H9 (cell line): ENCODE data around the gene KDSR. TPM values are rescaled to one million over a fixed set of nuclear protein-coding genes. Genes with fewer than 3 reads are reported as not detected.

Source experiments
- DNase-seq: peaks from one replicate; pipeline ENCODE4 v3.0.0-alpha.2; 2017
- H2AFZ ChIP-seq: one replicate; pipeline ENCODE4 v1.6.1; 2013; ENCODE audit warnings: mild to moderate bottlenecking, low read length, control low read depth, moderate library complexity
- H2AK5ac ChIP-seq: 2 replicates; pipeline ENCODE4 v1.6.1; 2013; ENCODE audit warnings: low read length, control low read depth, mixed read lengths; ENCODE audit not compliant: insufficient read length
- H2BK120ac ChIP-seq: one replicate; pipeline ENCODE4 v1.6.1; 2013; ENCODE audit warnings: low read depth, mild to moderate bottlenecking, low read length, control low read depth, inconsistent platforms; ENCODE audit not compliant: poor library complexity, severe bottlenecking
- H2BK12ac ChIP-seq: 2 replicates; pipeline ENCODE4 v1.6.1; 2013; ENCODE audit warnings: low read length, control low read depth, mixed read lengths, low read depth; ENCODE audit not compliant: insufficient read length
- H2BK15ac ChIP-seq: 2 replicates; pipeline ENCODE4 v1.6.1; 2013; ENCODE audit warnings: low read depth, low read length, control low read depth
- H2BK20ac ChIP-seq: one replicate; pipeline ENCODE4 v1.6.1; 2013; ENCODE audit warnings: low read depth, mild to moderate bottlenecking, low read length, control low read depth, inconsistent platforms; ENCODE audit not compliant: poor library complexity, severe bottlenecking
- H2BK5ac ChIP-seq: 2 replicates; pipeline ENCODE4 v1.6.1; 2013; ENCODE audit warnings: low read length, control low read depth, mixed read lengths; ENCODE audit not compliant: insufficient read length
- H3K14ac ChIP-seq: 2 replicates; pipeline ENCODE4 v1.6.1; 2013; ENCODE audit warnings: low read length, control low read depth; ENCODE audit not compliant: insufficient read depth
- H3K18ac ChIP-seq: 2 replicates; pipeline ENCODE4 v1.6.1; 2013; ENCODE audit warnings: low read depth, mild to moderate bottlenecking, mixed read lengths, low read length, control low read depth; ENCODE audit not compliant: insufficient read length
- H3K23ac ChIP-seq: 2 replicates; pipeline ENCODE4 v1.6.1; 2013; ENCODE audit warnings: low read length, control low read depth, mixed read lengths, low read depth; ENCODE audit not compliant: insufficient read length
- H3K23me2 ChIP-seq: 2 replicates; pipeline ENCODE4 v1.6.1; 2013; ENCODE audit warnings: low read depth, mild to moderate bottlenecking, mixed read lengths, low read length, control low read depth; ENCODE audit not compliant: insufficient read length, poor library complexity, severe bottlenecking
- H3K27ac ChIP-seq: 2 replicates; pipeline ENCODE4 v1.5.1; 2013; ENCODE audit warnings: low read length, control low read depth, mixed read lengths, low read depth; ENCODE audit not compliant: insufficient read length
- H3K27me3 ChIP-seq: 2 replicates; pipeline ENCODE4 v1.6.1; 2013; ENCODE audit warnings: low read length, control low read depth, inconsistent platforms; ENCODE audit not compliant: insufficient read depth
- H3K4ac ChIP-seq: 2 replicates; pipeline ENCODE4 v1.6.1; 2013; ENCODE audit warnings: low read depth, mild to moderate bottlenecking, control low read depth, inconsistent platforms, low read length, moderate library complexity
- H3K4me1 ChIP-seq: 2 replicates; pipeline ENCODE4 v1.6.1; 2013; ENCODE audit warnings: low read length, control low read depth, inconsistent platforms; ENCODE audit not compliant: insufficient read depth
- H3K4me2 ChIP-seq: 2 replicates; pipeline ENCODE4 v1.6.1; 2013; ENCODE audit warnings: low read length, control low read depth, mixed read lengths; ENCODE audit not compliant: insufficient read length, insufficient read depth
- H3K56ac ChIP-seq: 2 replicates; pipeline ENCODE4 v1.6.1; 2013; ENCODE audit warnings: low read depth, mild to moderate bottlenecking, mixed read lengths, low read length, control low read depth; ENCODE audit not compliant: insufficient read length
- H3K79me1 ChIP-seq: 2 replicates; pipeline ENCODE4 v1.6.1; 2013; ENCODE audit warnings: low read depth, mild to moderate bottlenecking, moderate library complexity, low read length, control low read depth, inconsistent platforms; ENCODE audit not compliant: insufficient read depth, poor library complexity, severe bottlenecking
- H3K79me2 ChIP-seq: 2 replicates; pipeline ENCODE4 v1.6.1; 2013; ENCODE audit warnings: low read length, control low read depth, inconsistent platforms; ENCODE audit not compliant: insufficient read depth
- H3K9ac ChIP-seq: 2 replicates; pipeline ENCODE4 v1.6.1; 2013; ENCODE audit warnings: low read length, control low read depth, mixed read lengths; ENCODE audit not compliant: insufficient read length; ENCODE audit errors: extremely low read depth
- H3K9me3 ChIP-seq: one replicate; pipeline ENCODE4 v1.6.1; 2013; ENCODE audit warnings: low read depth, low read length, inconsistent platforms; ENCODE audit not compliant: control insufficient read depth
- H3T11ph ChIP-seq: one replicate; pipeline ENCODE4 v1.6.1; 2013; ENCODE audit warnings: mild to moderate bottlenecking, low read length, control low read depth, inconsistent platforms
- H4K20me1 ChIP-seq: one replicate; pipeline ENCODE4 v1.6.1; 2013; ENCODE audit not compliant: control insufficient read depth, insufficient read length, insufficient read depth
- H4K5ac ChIP-seq: 2 replicates; pipeline ENCODE4 v1.6.1; 2013; ENCODE audit warnings: low read depth, mild to moderate bottlenecking, mixed read lengths, low read length, control low read depth; ENCODE audit not compliant: insufficient read length
- H4K8ac ChIP-seq: replicated peaks from 2 replicates; pipeline ENCODE4 v1.6.1; 2013; ENCODE audit warnings: low read length, control low read depth, mixed read lengths, low read depth; ENCODE audit not compliant: insufficient read length
- H4K91ac ChIP-seq: 2 replicates; pipeline ENCODE4 v1.6.1; 2013; ENCODE audit warnings: low read depth, mild to moderate bottlenecking, moderate library complexity, mixed read lengths, low read length, control low read depth; ENCODE audit not compliant: insufficient read length
- H3K27ac Mint-ChIP-seq, 3 experiments: 2 replicates in 2 of 3; 3 replicates in 1 of 3; pipeline ENCODE4 v1.8.0; 2020 to 2021; ENCODE audit warnings: mixed read lengths in 3 of 3, mild to moderate bottlenecking in 1 of 3, moderate library complexity in 1 of 3
- H3K27me3 Mint-ChIP-seq: 2 replicates; pipeline ENCODE4 v1.8.0; 2021; ENCODE audit warnings: low read depth, mild to moderate bottlenecking, moderate library complexity, mixed read lengths
- H3K36me3 Mint-ChIP-seq, 3 experiments: 2 replicates in 2 of 3; 3 replicates in 1 of 3; pipeline ENCODE4 v1.8.0; 2020 to 2021; ENCODE audit warnings: low read depth in 3 of 3, mixed read lengths in 3 of 3; ENCODE audit not compliant: insufficient read depth in 1 of 3
- H3K4me1 Mint-ChIP-seq, 2 experiments: 2 replicates each; pipeline ENCODE4 v1.8.0; 2020; ENCODE audit warnings: mixed read lengths in 2 of 2
- H3K4me3 Mint-ChIP-seq, 2 experiments: 2 replicates in 1 of 2; 3 replicates in 1 of 2; pipeline ENCODE4 v1.8.0; 2020 to 2021; ENCODE audit warnings: mild to moderate bottlenecking in 2 of 2, mixed read lengths in 2 of 2, moderate library complexity in 1 of 2
- H3K9me3 Mint-ChIP-seq, 2 experiments: 2 replicates in 1 of 2; 3 replicates in 1 of 2; pipeline ENCODE4 v1.8.0; 2020; ENCODE audit warnings: mild to moderate bottlenecking in 2 of 2, mixed read lengths in 2 of 2, moderate library complexity in 1 of 2
- CTCF ChIP-seq: fragments of 200-600 bp; sonication (generic); conservative IDR thresholded peaks from 3 replicates; pipeline ENCODE4 v1.8.0; 2021; ENCODE audit warnings: antibody characterized with exemption, mild to moderate bottlenecking
- WGBS: extraction: QIAGEN DNeasy Blood & Tissue Kit; methylation state at CpG from one replicate; pipeline ENCODE4 v1.1.7; 2013; ENCODE audit warnings: missing lambda C conversion rate, low lambda C conversion rate, mixed read lengths; ENCODE audit not compliant: insufficient read length; ENCODE audit errors: extremely low coverage; 5-methylcytosine and 5-hydroxymethylcytosine counted together
- total RNA-seq: library from RNA; stranded (reverse); gene quantifications from 2 replicates; pipeline ENCODE4 v1.2.1, GENCODE V29; 2021

KDSR gene
- total RNA-seq, 1 experiment from 2014 or later: 58.5 TPM

GRCh38 chr18:63376538-63376937 is 9.5 kb upstream of the KDSR start:
- no peak for DNase-seq
- no peaks in the 10 kb centered on the region for H3K79me2 ChIP-seq
- no peak overlapping the region for H3K9ac ChIP-seq
- H4K8ac ChIP-seq: no peak overlapping the region
- Mint-ChIP-seq H3K4me1 (no peaks in the 10 kb centered on the region), H3K27ac (no peak overlapping the region), H3K36me3 (peaks cover 0 to 5% (median 4%) of the 10 kb centered on the region in 3 experiments; a peak in 1 of 7 replicates), H3K27me3 (no peaks in the 10 kb centered on the region), H3K4me3 (no peak overlapping the region), H3K9me3 (peaks cover 6 to 8% of the 10 kb centered on the region in 2 experiments; a peak in 4 of 5 replicates)
- H3K4me2 ChIP-seq: no peak overlapping the region
- no peak overlapping the region for H4K5ac ChIP-seq
- no peak overlapping the region for H3K14ac ChIP-seq
- H2AFZ ChIP-seq: no peak overlapping the region
- H2BK12ac ChIP-seq: no peak overlapping the region
- WGBS: no CpG with 5 or more reads among the region's 2 CpGs
- no peaks in the 10 kb centered on the region for H4K20me1 ChIP-seq
- no peaks in the 10 kb centered on the region for H3K9me3 ChIP-seq
- H3K56ac ChIP-seq: no peak overlapping the region
- no peaks in the 10 kb centered on the region for H3K27me3 ChIP-seq
- H4K91ac ChIP-seq: no peak overlapping the region
- no peak overlapping the region for H2BK5ac ChIP-seq
- no peak overlapping the region for H3K18ac ChIP-seq
- no peak overlapping the region for H2BK120ac ChIP-seq
- H3K79me1 ChIP-seq: no peaks in the 10 kb centered on the region
- H2BK15ac ChIP-seq: no peak overlapping the region
- H3K23ac ChIP-seq: no peak overlapping the region
- no peaks in the 10 kb centered on the region for H3K4me1 ChIP-seq
- H3K27ac ChIP-seq: no peak overlapping the region
- H3K23me2 ChIP-seq: no peaks in the 10 kb centered on the region
- no peak for TF ChIP-seq CTCF
- no peak overlapping the region for H2BK20ac ChIP-seq
- no peak overlapping the region for H3K4ac ChIP-seq
- H2AK5ac ChIP-seq: no peak overlapping the region
- no peak overlapping the region for H3T11ph ChIP-seq
